HG02840 (cell line): ENCODE data around the gene ITGA2B.
A peak's percentile ranks its signal among the peaks of the same experiment; 100 is the strongest.
"Not testable (repeated sequence)": the region's sequence is repeated elsewhere in the genome, so short reads cannot be mapped to it uniquely, and the experiment has no call there.

ENCODE experiments used
- ATAC-seq: cut with Tn5 transposase; IDR thresholded peaks from one replicate; pipeline ENCODE4 v1.9.1; 2021; ENCODE audit warnings: mild to moderate bottlenecking, moderate library complexity, moderate number of reproducible peaks; ENCODE audit not compliant: unreplicated experiment, low FRiP score

ITGA2B gene

DNA sequence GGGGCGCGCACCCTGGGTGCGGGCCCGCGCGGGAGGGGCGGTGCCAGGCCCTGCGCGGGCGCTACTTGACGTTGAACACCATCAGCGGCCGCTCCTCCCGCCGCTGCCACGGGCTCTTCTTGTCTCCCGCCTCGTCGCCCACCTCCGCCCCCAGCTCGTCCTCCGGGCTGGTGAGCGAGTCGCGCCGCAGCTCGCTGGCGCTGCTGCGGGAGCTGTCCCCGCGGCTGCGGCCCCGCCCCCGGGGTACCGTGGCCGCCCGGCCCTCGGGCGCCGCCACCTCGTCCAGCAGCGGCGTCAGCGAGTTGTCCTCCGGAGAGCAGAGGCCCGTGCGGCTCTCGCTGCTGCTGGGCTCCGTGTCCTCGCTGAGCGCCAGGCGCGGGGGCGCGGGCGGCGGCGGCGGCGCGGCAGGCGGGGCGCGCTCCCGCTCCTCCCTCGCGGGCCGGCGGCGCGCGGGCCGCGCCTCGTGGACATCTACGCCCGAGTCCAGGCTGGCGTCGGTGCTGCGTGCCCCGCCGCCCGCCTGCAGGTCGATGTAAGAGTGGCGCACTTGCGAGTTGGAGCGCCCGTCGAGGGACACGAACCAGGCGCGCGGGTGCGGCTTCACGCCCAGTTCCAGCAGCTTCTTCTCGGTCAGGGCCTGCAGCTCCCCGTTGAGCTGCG lies 35.6 kb downstream of the ITGA2B start:
- ATAC-seq, result no peak

DNA sequence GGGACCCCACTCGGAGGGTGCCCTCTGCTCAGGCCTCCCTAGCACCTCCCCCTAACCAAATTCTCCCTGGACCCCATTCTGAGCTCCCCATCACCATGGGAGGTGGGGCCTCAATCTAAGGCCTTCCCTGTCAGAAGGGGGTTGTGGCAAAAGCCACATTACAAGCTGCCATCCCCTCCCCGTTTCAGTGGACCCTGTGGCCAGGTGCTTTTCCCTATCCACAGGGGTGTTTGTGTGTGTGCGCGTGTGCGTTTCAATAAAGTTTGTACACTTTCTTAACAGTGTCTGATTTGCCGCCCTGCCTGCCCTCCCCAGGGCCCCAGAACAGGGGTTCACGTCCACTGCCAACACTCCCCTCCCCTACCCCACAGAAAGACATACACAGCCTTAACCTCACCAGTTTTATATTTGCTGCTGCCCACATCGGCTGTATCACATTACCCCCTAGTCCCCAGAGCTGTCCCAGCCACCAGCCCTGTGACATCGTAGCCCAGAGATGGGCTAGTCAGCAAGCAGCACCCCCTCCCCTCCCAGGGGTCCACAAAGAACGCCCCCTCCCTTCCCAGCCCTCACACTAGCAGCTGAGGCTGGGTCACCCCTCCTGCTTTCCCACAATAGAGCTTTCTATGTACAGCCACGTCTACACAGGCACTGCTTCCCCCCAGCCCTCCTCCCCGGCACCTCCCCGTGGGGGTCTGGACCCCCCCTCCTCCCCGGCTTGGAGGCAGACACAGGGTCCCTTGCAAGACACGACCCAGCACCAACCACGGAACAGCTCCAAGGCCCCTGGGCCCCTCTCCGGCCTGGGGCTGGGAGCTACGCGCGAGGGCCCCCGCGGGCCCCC lies 36.4 kb downstream of the ITGA2B start:
- ATAC-seq, result no peak

DNA sequence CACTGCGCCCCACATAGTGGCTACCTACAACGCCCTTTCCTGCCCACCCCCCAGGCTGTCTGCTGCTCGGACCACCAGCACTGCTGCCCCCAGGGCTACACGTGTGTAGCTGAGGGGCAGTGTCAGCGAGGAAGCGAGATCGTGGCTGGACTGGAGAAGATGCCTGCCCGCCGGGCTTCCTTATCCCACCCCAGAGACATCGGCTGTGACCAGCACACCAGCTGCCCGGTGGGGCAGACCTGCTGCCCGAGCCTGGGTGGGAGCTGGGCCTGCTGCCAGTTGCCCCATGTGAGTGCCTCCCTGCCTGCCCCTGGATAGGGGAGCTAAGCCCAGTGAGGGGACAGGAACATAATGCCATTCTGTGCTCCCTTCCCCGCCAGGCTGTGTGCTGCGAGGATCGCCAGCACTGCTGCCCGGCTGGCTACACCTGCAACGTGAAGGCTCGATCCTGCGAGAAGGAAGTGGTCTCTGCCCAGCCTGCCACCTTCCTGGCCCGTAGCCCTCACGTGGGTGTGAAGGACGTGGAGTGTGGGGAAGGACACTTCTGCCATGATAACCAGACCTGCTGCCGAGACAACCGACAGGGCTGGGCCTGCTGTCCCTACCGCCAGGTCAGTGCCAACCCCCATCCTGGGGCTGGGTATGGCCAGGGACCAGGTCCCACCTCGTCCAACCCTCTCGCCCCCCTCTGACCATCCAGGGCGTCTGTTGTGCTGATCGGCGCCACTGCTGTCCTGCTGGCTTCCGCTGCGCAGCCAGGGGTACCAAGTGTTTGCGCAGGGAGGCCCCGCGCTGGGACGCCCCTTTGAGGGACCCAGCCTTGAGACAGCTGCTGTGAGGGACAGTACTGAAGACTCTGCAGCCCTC lies 37.3 kb downstream of the ITGA2B start:
- no peak for ATAC-seq

DNA sequence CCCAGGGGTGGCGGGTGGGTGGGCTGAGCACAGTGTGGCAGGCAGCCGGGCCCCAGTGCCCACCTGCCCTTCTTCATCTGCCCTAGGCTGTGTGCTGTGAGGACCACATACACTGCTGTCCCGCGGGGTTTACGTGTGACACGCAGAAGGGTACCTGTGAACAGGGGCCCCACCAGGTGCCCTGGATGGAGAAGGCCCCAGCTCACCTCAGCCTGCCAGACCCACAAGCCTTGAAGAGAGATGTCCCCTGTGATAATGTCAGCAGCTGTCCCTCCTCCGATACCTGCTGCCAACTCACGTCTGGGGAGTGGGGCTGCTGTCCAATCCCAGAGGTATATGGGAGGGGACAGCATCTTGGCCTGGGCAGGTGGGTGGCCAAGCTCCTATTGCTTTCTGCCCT lies 38.0 kb downstream of the ITGA2B start:
- no peak for ATAC-seq

DNA sequence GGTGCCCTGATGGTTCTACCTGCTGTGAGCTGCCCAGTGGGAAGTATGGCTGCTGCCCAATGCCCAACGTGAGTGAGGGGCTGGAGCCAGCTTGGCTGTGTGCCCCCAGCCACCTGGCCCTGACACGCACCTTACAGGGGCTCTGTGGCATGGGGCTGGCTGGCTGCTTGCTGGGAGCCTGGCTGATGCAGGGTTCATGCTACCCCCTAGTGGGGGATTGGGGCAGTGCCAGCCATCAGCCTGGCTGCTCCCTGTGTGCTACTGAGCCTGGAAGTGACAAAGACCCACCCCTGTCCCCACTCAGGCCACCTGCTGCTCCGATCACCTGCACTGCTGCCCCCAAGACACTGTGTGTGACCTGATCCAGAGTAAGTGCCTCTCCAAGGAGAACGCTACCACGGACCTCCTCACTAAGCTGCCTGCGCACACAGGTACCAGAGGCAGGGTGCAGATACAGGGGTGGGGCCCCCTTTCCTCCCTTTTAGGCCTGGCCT lies 38.7 kb downstream of the ITGA2B start:
- ATAC-seq, result no peak

DNA sequence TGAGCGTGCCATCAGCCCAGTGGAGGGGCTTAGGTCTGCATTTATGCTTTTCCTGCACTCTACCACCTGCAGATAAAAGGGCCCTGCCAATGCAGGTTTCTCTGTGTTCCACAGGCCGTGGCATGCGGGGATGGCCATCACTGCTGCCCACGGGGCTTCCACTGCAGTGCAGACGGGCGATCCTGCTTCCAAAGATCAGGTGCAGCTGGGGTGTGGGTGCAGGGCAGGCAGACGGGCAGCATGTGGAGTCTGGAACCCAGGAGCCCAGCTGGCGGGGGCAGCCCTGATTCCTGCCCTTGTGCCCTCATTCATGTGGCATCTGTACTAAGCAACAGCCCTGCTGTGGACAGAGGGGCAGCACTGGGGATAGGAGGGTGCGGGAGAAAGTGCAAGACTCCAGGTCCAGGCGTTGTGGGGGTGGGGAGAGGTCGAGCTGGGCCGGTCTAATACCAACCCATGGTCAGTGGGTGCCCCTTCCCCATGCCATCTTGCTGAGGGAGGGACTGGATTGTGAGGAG lies 39.8 kb downstream of the ITGA2B start:
- no peak for ATAC-seq

DNA sequence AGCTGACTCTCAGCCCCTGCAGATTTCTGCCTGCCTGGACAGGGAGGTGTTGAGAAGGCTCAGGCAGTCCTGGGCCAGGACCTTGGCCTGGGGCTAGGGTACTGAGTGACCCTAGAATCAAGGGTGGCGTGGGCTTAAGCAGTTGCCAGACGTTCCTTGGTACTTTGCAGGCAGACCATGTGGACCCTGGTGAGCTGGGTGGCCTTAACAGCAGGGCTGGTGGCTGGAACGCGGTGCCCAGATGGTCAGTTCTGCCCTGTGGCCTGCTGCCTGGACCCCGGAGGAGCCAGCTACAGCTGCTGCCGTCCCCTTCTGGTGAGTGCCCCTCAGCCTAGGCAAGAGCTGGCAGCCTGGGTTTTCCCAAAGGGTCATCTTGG lies 40.5 kb downstream of the ITGA2B start:
- no peak for ATAC-seq

DNA sequence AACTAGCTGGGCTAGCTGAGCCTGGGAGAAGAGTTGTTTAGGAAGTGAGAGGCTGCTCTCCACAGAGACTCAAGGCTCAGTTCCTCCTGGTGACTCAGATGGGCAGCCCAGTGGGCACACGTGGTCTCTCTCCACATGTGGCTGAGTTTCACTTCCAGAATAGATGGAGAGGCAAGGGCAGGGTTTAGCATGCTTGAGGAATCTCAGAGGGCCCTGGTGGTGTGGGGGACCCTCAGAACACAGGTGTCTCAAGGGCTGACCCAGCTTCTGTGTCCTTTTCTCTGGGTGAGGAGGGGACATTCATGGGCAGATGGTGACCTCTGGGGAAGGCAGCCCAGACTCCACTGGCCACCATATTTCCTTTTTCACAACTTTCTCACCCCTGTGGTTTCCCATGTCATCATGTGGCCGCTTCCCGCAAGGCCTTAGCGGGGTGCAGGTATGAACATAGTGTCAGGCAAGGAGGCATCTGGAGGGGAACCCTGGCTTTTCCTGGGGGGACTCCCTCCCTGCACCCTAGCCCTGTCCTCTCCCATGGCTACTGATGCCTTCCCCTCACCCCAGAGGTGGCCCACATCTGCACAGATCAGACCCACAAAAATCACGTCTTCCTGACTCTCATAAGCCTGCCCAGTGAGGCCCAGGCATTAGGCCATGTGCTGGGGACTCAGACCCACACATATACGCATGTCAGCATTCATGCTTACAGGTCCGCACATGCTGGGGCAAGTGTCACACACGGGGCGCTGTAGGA lies 41.0 kb downstream of the ITGA2B start:
- peak; percentile 38 for ATAC-seq

DNA sequence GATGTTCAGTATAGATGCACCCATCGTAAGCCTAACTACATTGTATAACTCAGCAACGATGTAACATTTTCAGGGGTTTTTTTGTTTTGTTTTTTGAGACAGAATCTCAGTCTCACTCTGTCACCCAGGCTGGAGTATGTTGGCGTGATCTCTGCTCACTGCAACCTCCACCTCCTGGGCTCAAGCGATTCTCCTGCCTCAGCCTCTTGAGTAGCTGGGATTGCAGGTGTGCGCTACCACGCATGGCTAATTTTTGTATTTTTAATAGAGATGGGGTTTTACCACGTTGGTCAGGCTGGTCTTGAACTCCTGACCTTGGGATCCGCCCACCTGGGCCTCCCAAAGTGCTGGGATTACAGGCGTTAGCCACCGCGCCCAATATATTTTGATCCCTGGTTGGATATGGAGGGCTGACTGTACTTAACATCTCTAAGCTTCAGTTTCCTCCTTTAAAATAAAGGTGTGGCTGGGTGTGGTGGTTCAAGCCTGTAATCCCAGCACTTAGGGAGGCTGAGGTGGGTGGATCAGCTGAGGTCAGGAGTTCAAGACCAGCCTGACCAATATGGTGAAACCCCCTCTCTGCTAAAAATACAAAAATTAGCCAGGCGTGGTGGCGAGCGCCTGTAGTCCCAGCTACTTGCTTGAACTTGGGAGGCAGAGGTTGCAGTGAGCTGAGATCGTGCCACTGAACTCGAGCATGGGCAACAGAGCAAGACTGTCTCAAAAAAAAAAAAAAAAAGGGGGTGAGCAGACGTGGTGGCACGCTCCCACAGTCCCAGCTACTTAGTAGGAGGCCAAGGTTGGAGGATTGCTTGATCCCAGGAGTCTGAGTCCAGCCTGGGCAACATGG lies 42.0 kb downstream of the ITGA2B start:
- ATAC-seq, result not testable (repeated sequence)

DNA sequence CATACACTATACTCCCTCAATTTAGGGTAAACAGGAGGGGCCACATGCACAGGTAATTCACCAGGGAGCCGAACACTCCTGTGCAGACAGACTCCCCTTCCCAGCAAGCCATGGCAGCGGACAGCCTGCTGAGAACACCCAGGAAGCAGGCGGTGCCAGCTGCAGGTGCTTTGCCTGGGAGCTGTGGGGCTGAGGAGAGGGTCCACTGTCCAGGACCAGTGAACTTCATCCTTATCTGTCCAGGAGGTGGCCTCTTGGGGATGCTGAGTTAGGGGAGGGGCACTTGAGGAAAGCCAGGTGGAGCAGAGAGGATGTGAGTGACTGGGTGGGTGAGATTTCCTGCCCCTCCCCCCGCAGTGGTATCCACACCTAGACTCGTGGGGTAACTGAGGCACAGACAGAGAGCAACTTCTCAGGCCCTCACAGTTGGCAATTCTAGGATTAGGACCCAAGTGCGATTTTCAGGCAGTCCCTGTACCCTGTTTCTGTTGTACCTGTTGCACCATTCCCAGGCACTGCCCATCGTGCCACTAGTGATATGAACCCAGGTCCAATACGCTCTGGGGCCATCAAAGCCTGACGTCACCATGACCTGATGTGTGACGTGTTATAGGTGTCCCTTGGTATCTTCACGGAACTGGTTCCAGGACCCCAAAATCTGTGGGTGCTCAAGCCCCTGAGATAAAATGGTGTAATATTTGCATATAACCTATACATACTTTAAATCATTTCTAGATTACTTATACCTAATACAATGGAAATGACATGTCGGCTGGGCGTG lies 43.2 kb downstream of the ITGA2B start:
- no peak for ATAC-seq

DNA sequence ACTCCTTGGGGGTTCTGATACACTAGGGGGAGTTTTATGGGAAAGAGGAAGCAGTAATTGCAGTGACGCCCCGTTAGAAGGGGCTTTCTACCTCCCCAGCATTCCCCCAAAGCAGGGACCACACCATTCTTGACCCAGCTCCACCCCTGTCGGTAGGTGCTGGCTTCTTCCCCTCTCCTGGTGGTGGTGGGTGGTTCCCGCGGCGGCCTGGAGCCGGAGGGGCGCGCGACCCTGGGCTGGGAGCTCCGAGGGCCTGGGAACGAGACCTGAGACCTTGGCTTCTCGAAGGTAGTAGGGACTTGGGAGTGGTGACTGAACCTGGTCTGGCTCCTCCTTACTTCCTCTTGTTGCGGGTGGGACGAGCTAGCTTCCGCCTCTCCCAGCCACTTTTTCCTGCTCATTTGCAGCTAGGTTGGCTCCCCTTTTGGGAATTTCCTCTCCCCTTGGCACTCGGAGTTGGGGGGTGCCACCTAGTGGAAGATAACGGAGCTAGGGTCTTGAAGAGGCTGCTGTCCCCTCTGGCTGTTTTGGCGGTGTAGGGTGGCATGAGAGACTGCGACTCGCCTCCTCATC lies 43.9 kb downstream of the ITGA2B start:
- ATAC-seq, result peak; percentile 2

DNA sequence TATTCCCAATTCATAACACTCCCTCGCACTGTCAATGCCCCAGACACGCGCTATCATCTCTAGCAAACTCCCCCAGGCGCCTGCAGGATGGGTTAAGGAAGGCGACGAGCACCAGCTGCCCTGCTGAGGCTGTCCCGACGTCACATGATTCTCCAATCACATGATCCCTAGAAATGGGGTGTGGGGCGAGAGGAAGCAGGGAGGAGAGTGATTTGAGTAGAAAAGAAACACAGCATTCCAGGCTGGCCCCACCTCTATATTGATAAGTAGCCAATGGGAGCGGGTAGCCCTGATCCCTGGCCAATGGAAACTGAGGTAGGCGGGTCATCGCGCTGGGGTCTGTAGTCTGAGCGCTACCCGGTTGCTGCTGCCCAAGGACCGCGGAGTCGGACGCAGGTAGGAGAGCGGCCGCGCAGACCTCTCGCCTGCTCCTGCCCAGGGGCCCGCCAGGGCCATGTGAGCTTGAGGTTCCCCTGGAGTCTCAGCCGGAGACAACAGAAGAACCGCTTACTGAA lies 44.5 kb downstream of the ITGA2B start, which contains the start of gene GRN:
GRN (plus strand) TSS at position 364 of the 515 bp plus-strand sequence. CDS start 3,863 bp downstream, outside the sequence.
- ATAC-seq, result peak; percentile 63

DNA sequence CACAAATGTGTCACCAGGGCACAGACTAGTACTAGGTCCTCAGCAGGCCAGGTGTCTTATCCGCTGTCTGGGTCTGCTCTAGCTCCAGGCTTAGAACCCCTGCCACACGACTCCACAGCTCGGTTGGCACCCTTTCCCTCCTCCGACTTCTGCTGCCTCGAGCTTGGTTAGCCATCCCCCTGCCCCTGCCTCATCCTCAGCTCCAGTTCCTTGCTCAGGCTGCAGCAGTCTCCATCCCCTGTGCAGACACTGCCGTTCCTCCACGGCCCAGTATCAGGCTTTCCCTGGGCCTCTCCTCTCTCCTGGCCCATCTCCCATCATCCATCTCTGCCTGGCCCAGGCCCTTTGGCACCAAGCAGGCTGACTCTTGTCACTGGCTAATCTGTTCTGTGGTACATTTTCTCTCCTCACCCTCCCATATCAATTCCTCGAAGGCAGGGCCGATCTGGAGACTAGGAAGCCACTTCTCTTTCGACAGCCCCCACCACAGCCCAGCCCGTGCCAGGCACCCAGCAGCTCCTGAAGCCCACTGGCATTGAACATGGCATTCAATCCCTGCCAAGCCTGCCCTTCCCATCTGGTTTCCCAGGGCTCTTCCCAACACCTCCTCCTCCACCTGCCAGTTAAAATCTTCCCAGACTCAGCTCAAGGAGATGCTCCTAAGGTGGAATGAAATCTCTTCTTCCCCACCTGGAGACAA lies 45.8 kb downstream of the ITGA2B start:
- ATAC-seq, result no peak

DNA sequence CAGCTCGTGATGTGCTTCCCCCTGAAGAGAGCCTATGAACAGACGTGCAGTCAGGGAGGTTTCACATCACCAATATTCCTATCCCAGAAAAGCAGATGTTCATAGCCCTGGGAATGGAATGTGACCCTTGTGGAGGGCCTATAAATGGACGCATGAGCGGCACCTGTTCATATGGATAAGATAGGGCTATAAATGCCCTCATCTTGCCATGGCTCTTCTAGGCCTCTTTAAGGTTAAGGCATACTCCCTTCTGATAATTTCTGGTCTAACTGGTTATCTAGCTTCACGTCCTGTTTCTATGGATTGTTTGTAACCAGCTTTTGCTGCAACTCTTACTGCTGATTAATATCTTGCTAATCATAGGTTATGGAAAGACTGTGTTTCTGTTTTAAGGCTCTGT lies 48.9 kb downstream of the ITGA2B start:
- not testable (repeated sequence) for ATAC-seq

DNA sequence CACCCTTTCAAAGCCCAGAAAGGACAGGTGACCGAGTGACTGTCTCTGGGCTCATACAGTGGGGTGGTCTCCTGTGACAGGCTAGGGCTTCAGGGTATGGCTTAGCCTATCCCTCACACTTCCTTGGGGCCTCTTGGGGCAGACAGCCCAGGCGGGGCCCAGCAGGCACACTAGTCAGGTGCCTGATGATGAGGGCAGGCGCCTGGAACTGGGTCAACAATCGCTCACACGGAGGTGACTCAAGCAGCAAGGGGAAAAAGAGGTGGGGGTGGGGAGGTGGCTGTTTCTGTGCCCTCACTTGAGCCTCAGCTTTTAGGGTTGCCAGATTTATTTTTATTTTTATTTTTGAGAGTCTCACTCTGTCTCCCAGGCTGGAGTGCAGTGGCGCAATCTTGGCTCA lies 50.7 kb downstream of the ITGA2B start:
- ATAC-seq, result no peak

DNA sequence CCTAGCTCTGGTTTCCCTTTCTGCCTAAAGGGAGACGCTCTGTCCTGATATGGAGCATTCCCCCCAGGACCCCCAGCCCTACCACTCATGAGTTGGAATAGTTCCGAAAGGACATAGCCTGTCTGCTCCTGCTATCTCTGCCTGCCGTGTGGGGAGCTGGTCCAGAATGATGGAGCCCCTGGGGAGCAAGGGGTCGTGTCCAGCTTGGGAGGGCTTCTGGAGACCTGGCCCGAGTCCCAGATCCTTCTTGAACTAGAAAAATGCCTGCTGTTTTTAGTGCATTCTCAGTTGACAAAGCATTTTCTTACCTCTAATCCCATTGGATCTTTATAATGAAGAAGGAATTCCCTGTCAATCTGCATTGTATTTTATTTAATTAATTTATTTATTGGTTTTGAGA lies 53.5 kb downstream of the ITGA2B start:
- no peak for ATAC-seq

DNA sequence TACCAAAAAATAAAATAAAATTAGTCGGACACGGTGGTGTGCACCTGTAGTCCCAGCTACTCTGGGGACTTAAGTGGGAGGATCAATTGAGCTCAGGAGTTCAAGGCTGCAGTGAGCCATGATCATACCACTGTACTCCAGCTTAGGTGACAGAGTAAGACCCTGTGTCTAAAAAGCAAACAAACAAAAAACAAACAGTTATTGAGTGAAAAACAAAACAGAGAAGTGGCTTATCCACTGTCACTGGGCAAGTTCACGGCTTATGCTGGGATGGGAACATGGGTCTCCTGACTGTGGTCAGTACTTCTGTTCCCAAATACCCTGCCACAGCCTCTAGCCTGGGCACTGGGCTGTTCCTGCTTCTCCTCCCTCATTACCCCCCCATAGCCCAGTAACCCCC lies 53.9 kb downstream of the ITGA2B start:
- no peak for ATAC-seq
